Hepatocyte (in vitro differentiated cells): ENCODE results near the gene TMEM14C. TPM values are rescaled to one million over a fixed set of nuclear protein-coding genes. Genes with fewer than 3 reads are reported as not detected.

ENCODE experiments used
- DNase-seq: peaks from one replicate; pipeline ENCODE4 v3.0.0-alpha.2; 2016; ENCODE audit warnings: low spot score
- H2AFZ ChIP-seq: fragments of 200-600 bp; sonication (generic); 2 replicates; pipeline ENCODE4 v1.6.0; 2016; ENCODE audit warnings: antibody characterized with exemption, mild to moderate bottlenecking
- H3K27ac ChIP-seq: fragments of 200-600 bp; sonication (generic); 2 replicates; pipeline ENCODE4 v1.5.1; 2016; ENCODE audit warnings: mild to moderate bottlenecking
- H3K27me3 ChIP-seq: fragments of 200-600 bp; sonication (generic); 2 replicates; pipeline ENCODE4 v1.6.1; 2016
- H3K36me3 ChIP-seq: fragments of 200-600 bp; sonication (generic); replicated peaks from 2 replicates; pipeline ENCODE4 v1.5.1; 2016; ENCODE audit warnings: low read depth; ENCODE audit not compliant: insufficient read depth
- H3K4me1 ChIP-seq: fragments of 200-600 bp; sonication (generic); 2 replicates; pipeline ENCODE4 v1.5.1; 2016; ENCODE audit warnings: mild to moderate bottlenecking, moderate library complexity; ENCODE audit not compliant: insufficient read depth
- H3K4me2 ChIP-seq: fragments of 200-600 bp; sonication (generic); 2 replicates; pipeline ENCODE4 v1.6.0; 2016
- H3K4me3 ChIP-seq: fragments of 200-600 bp; sonication (generic); 2 replicates; pipeline ENCODE4 v1.5.1; 2016; ENCODE audit warnings: mild to moderate bottlenecking
- H3K79me2 ChIP-seq: fragments of 200-600 bp; sonication (generic); 2 replicates; pipeline ENCODE4 v1.6.0; 2017; ENCODE audit warnings: mild to moderate bottlenecking
- H3K9me2 ChIP-seq: fragments of 200-600 bp; sonication (generic); replicated peaks from 2 replicates; pipeline ENCODE4 v1.6.0; 2017; ENCODE audit warnings: mild to moderate bottlenecking; ENCODE audit not compliant: insufficient read depth
- H3K9me3 ChIP-seq: fragments of 200-600 bp; sonication (generic); 2 replicates; pipeline ENCODE4 v1.5.1; 2016; ENCODE audit warnings: low read depth, mild to moderate bottlenecking
- H4K20me1 ChIP-seq: fragments of 200-600 bp; sonication (generic); 2 replicates; pipeline ENCODE4 v1.6.0; 2016; ENCODE audit warnings: mild to moderate bottlenecking; ENCODE audit not compliant: insufficient read depth, poor library complexity, severe bottlenecking
- EZH2 ChIP-seq: fragments of 200-600 bp; sonication (generic); IDR thresholded peaks from 2 replicates; pipeline ENCODE4 v1.6.1; 2016; ENCODE audit warnings: antibody characterized with exemption, mild to moderate bottlenecking, borderline replicate concordance
- EZH2phosphoT487 ChIP-seq: fragments of 200-600 bp; sonication (generic); IDR thresholded peaks from one replicate; pipeline ENCODE4 v1.6.1; 2018; ENCODE audit warnings: antibody characterized with exemption, mild to moderate bottlenecking, low read depth, moderate library complexity; ENCODE audit not compliant: unreplicated experiment, severe bottlenecking
- WGBS: methylation state at CpG from one replicate; pipeline ENCODE4 v1.1.6; 2016; ENCODE audit warnings: low lambda C conversion rate; ENCODE audit errors: missing lambda C conversion rate; 5-methylcytosine and 5-hydroxymethylcytosine counted together
- polyA plus RNA-seq: library from polyadenylated mRNA; unstranded; fragments of >200 nt; fragmentation: Nextera tagmentation; extraction: Ambion mirVana; gene quantifications from 2 replicates; pipeline ENCODE4 v1.2.1, GENCODE V29; 2016
- small RNA-seq: library from RNA; depleted of rRNA; stranded (forward); fragments of <200 nt; gene quantifications from one replicate; pipeline ENCODE3, GENCODE V24; 2014
- total RNA-seq: library from RNA; depleted of rRNA; stranded (reverse); fragments of >200 nt; gene quantifications from 2 replicates; pipeline ENCODE4 v1.2.3, GENCODE V29; 2014
- TF ChIP-seq, protein P1 (sequence below): fragments of 200-600 bp; sonication (generic); IDR thresholded peaks from 2 replicates; pipeline ENCODE4 v1.5.1; 2016; ENCODE audit warnings: antibody characterized with exemption, mild to moderate bottlenecking; ENCODE audit not compliant: poor library complexity

Gene TMEM14C
- total and polyA plus RNA-seq, 2 experiments from 2014 or later = 155 to 176 TPM

- no peaks in the 10 kb centered on the region for H3K79me2 ChIP-seq
- TF ChIP-seq, protein P1, sequence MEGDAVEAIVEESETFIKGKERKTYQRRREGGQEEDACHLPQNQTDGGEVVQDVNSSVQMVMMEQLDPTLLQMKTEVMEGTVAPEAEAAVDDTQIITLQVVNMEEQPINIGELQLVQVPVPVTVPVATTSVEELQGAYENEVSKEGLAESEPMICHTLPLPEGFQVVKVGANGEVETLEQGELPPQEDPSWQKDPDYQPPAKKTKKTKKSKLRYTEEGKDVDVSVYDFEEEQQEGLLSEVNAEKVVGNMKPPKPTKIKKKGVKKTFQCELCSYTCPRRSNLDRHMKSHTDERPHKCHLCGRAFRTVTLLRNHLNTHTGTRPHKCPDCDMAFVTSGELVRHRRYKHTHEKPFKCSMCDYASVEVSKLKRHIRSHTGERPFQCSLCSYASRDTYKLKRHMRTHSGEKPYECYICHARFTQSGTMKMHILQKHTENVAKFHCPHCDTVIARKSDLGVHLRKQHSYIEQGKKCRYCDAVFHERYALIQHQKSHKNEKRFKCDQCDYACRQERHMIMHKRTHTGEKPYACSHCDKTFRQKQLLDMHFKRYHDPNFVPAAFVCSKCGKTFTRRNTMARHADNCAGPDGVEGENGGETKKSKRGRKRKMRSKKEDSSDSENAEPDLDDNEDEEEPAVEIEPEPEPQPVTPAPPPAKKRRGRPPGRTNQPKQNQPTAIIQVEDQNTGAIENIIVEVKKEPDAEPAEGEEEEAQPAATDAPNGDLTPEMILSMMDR = no peak
- TF ChIP-seq EZH2phosphoT487 (no peak), EZH2 (no peak)
- no peak overlapping the region for H3K4me3 ChIP-seq
- WGBS = 95% methylated on average over 3 of the region's 3 CpGs
- no peaks in the 10 kb centered on the region for H3K9me3 ChIP-seq
- DNase-seq = no peak
- no peaks in the 10 kb centered on the region for H4K20me1 ChIP-seq
- H3K27me3 ChIP-seq = no peaks in the 10 kb centered on the region
- H3K4me1 ChIP-seq = no peaks in the 10 kb centered on the region
- H3K9me2 ChIP-seq = no peaks in the 10 kb centered on the region
- H3K4me2 ChIP-seq = no peak overlapping the region
- H2AFZ ChIP-seq = no peak overlapping the region
- H3K36me3 ChIP-seq = no peaks in the 10 kb centered on the region
- H3K27ac ChIP-seq = no peak overlapping the region
Observed at GRCh38 chr6:10769419-10769818, 46.5 kb downstream of the TMEM14C start.

DNA sequence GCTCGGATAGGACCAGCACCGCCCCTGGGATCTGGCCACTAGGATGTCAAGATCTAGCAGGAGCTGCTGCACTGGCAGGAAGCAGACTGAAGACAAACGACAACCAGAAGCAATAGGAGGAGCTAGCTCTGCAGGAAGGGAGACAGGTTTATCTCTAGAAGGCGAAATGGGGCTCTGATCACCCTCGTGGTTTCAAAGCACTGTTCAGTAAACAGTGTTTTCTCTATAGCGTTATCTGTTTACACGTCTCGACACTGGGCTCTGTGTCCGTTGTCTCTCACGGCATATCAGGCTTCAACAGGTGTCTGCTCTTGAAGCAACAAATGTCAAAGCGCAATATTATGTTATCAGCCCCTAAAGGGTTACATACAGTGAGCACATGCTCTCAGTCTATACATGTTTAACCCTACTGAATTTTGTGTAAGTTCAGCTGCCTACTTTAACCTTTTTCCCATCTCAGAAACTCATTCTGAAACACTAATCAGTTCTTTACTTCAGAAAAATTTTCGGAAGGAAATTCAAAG, 48.6 kb downstream of the TMEM14C start:
- H3K4me3 ChIP-seq = no peak overlapping the region
- H3K27me3 ChIP-seq = no peaks in the 10 kb centered on the region
- TF ChIP-seq, protein P1 = no peak
- TF ChIP-seq EZH2 = no peak
- H3K4me1 ChIP-seq = no peaks in the 10 kb centered on the region
- peak; percentile 13 for DNase-seq
- WGBS = 50% methylated on average over 12 of the region's 12 CpGs
- peak overlapping the region; percentile 32 for H3K4me2 ChIP-seq
- H3K79me2 ChIP-seq = no peaks in the 10 kb centered on the region
- H4K20me1 ChIP-seq = no peaks in the 10 kb centered on the region
- no peaks in the 10 kb centered on the region for H3K9me3 ChIP-seq
- H2AFZ ChIP-seq = no peak overlapping the region
- no peaks in the 10 kb centered on the region for H3K36me3 ChIP-seq
- no peaks in the 10 kb centered on the region for H3K9me2 ChIP-seq
- no peak overlapping the region for H3K27ac ChIP-seq

DNA sequence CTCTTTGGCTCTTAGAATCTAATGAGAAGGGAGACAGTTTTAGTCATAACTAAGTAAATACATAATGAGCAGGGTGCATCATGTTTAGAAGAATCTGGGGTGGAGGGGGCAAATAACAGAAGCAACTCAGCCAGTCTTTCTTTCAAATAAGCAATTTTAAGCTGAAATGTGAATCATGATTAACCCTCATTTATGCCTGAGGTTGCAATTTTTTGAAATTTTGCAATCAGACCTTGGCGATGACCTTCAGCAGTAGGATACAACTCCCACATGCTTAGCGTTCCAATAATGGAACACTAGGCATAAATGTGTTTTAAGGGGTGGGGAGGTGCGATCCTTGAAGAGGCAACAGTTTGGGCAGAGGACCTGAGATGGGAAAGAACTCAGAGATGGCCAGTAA, 55.4 kb downstream of the TMEM14C start:
- TF ChIP-seq EZH2 (no peak), EZH2phosphoT487 (no peak)
- TF ChIP-seq, protein P1 = no peak
- DNase-seq = no peak
- no peaks in the 10 kb centered on the region for H3K79me2 ChIP-seq
- H3K4me2 ChIP-seq = no peak overlapping the region
- no peaks in the 10 kb centered on the region for H4K20me1 ChIP-seq
- no peaks in the 10 kb centered on the region for H3K9me3 ChIP-seq
- WGBS = 94% methylated on average over 3 of the region's 3 CpGs
- no peak overlapping the region for H2AFZ ChIP-seq
- no peaks in the 10 kb centered on the region for H3K27me3 ChIP-seq
- H3K4me3 ChIP-seq = no peak overlapping the region
- no peaks in the 10 kb centered on the region for H3K4me1 ChIP-seq
- no peaks in the 10 kb centered on the region for H3K36me3 ChIP-seq
- H3K9me2 ChIP-seq = no peaks in the 10 kb centered on the region
- no peak overlapping the region for H3K27ac ChIP-seq

- Histone ChIP-seq H3K9me2 (no peaks in the 10 kb centered on the region), H3K9me3 (no peaks in the 10 kb centered on the region), H3K4me3 (no peak overlapping the region), H4K20me1 (no peaks in the 10 kb centered on the region), H3K36me3 (no peaks in the 10 kb centered on the region), H2AFZ (no peak overlapping the region), H3K79me2 (no peaks in the 10 kb centered on the region), H3K27ac (no peak overlapping the region), H3K4me1 (no peaks in the 10 kb centered on the region), H3K4me2 (no peak overlapping the region), H3K27me3 (no peaks in the 10 kb centered on the region)
- no peak for DNase-seq
- 94% methylated on average over 8 of the region's 8 CpGs for WGBS
- TF ChIP-seq EZH2 (no peak), EZH2phosphoT487 (no peak)
Observed at GRCh38 chr6:10779076-10779475, 56.2 kb downstream of the TMEM14C start.

Small RNA genes lying within 50 kb of the gene (small RNA-seq; reads per million reads assigned to genes)
- gene RF00019 (not detected), gene RNA5SP203 (not detected)

Other genes starting within 250 kb of the TMEM14C start
- 36.4 and 39.3 TPM in 2 replicates for gene GCNT2, start 201.7 kb upstream of the TMEM14C start, total RNA-seq
- 16.3 and 25.9 TPM in 2 replicates for gene GCNT2, start 201.7 kb upstream of the TMEM14C start, polyA plus RNA-seq
- gene C6orf52, start 28.5 kb upstream of the TMEM14C start, total RNA-seq = 1.2 and 13.1 TPM in 2 replicates
- 6.5 and 6.8 TPM in 2 replicates for gene C6orf52, start 28.5 kb upstream of the TMEM14C start, polyA plus RNA-seq
- 14.0 and 16.0 TPM in 2 replicates for gene PAK1IP1, start 28.1 kb upstream of the TMEM14C start, total RNA-seq
- 14.3 and 15.7 TPM in 2 replicates for gene PAK1IP1, start 28.1 kb upstream of the TMEM14C start, polyA plus RNA-seq
- 63.9 and 69.4 TPM in 2 replicates for gene TMEM14B, start 24.7 kb downstream of the TMEM14C start, total RNA-seq
- 108 and 126 TPM in 2 replicates for gene TMEM14B, start 24.7 kb downstream of the TMEM14C start, polyA plus RNA-seq
- gene MAK, start 115.5 kb downstream of the TMEM14C start, total RNA-seq = 0.04 TPM in 1 of 2 replicates, not detected in the other
- 0.05 and 0.34 TPM in 2 replicates for gene MAK, start 115.5 kb downstream of the TMEM14C start, polyA plus RNA-seq
- not detected in 2 replicates for gene GCM2, start 159.0 kb downstream of the TMEM14C start, total RNA-seq
- gene GCM2, start 159.0 kb downstream of the TMEM14C start, polyA plus RNA-seq = 0.17 TPM in 1 of 2 replicates, not detected in the other
- gene SYCP2L, start 164.0 kb downstream of the TMEM14C start, total RNA-seq = 1.00 and 1.1 TPM in 2 replicates
- 0.37 and 1.3 TPM in 2 replicates for gene SYCP2L, start 164.0 kb downstream of the TMEM14C start, polyA plus RNA-seq